ENCODE data around the gene TRIM33. TPM values are rescaled to one million over a fixed set of nuclear protein-coding genes. Genes with fewer than 3 reads are reported as not detected.

TRIM33 gene
- total RNA-seq, 2 donors from 2014 or later: 27.5 to 32.3 TPM

- H3K27ac ChIP-seq: no peak overlapping the region
- H3K36me3 ChIP-seq (replicated peaks in 1 of 2; ENCODE audit: insufficient read depth in 1 of 2, low read depth in 2 of 2): no peaks in the 10 kb centered on the region
- peaks cover 0 to 3% of the 10 kb centered on the region in 2 donors for H3K27me3 ChIP-seq
- no peak for DNase-seq
- no peak for ATAC-seq
- 85 to 90% methylated on average over 8 of the region's 8 CpGs for WGBS, 2 donors
- TF ChIP-seq CTCF (IDR thresholded peaks at IDR 0.05) (no peak), POLR2A (IDR thresholded peaks at IDR 0.05) (no peak)
- H3K4me1 ChIP-seq: no peaks in the 10 kb centered on the region
- no peak overlapping the region for H3K4me3 ChIP-seq
- no peaks in the 10 kb centered on the region for H3K9me3 ChIP-seq
- intact Hi-C loops (cut with DNase I): no loop called here
Observed at GRCh38 chr1:114521396-114522263, 10.6 kb upstream of the TRIM33 start.

DNA sequence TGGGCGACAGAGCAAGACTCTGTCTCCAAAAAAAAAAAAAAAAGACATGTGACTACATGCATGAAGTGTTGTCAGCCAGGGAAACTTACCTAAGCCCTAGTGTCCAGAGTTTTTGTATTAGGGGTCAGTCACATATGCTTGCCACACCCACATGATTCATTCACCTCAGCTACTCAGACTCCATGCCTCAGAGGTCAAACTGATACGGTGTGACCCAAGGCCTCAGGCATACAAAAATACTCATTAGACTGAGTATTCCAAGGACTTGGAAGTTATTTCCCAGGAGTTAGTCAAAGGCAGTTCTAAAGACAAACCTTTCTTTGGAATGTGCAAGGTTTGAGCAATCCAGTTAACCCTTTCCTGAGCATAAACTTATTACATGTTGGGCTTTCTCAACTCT is 6.3 kb upstream of the TRIM33 start:
- no peak overlapping the region for H3K4me3 ChIP-seq
- H3K27me3 ChIP-seq: peaks cover 0 to 3% of the 10 kb centered on the region in 2 donors
- no peak for TF ChIP-seq POLR2A (IDR thresholded peaks at IDR 0.05)
- TF ChIP-seq CTCF (IDR thresholded peaks at IDR 0.05): no peak
- no peak for DNase-seq
- no peak overlapping the region for H3K27ac ChIP-seq
- no peaks in the 10 kb centered on the region for H3K9me3 ChIP-seq
- H3K36me3 ChIP-seq (replicated peaks in 1 of 2; ENCODE audit: insufficient read depth in 1 of 2, low read depth in 2 of 2): no peaks in the 10 kb centered on the region
- intact Hi-C loops (cut with DNase I): no loop called here
- WGBS, 2 donors: 83 to 84% methylated on average over 2 of the region's 2 CpGs
- peaks cover 7% of the 10 kb centered on the region for H3K4me1 ChIP-seq
- ATAC-seq: no peak

DNA sequence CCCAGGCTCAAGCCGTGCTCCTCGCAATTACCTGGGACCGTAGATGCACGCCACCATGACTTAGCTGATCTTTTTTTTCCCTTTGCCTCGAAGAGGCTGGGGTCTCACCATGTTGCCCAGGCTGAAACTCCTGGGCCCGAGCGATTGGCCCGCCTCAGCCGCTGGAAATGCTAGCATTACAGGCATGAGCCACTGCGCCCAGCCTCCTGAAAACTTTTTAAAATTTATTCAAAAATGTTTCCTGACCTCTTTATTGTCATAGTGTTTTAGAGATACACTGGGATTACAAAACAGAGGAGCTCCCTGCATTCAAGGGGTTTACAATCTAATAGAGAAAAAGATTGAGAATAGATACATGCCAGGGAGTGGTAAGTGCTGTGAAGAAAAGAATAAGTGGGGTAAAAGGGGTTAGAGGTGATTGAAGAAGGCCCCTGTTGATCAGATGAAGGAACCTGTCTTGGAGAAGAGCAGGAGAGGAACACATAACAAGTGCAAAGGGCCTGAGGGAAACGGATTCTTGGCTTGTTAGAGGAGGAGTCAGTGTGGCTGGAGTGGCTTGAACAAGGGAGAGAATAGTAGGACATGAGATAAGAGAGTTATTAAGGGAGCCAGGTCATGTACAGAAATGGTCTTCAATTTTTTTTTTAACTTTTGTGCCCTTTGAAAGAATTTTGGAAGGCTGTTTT is 1.7 kb upstream of the TRIM33 start:
- peaks cover 34% of the 10 kb centered on the region for H3K4me1 ChIP-seq
- no peaks in the 10 kb centered on the region for H3K36me3 ChIP-seq (replicated peaks in 1 of 2; ENCODE audit: insufficient read depth in 1 of 2, low read depth in 2 of 2)
- 89 to 91% methylated on average over 11 of the region's 11 CpGs for WGBS, 2 donors
- ATAC-seq (no peak), DNase-seq (no peak)
- H3K27me3 ChIP-seq: no peaks in the 10 kb centered on the region
- H3K9me3 ChIP-seq: no peaks in the 10 kb centered on the region
- TF ChIP-seq POLR2A (IDR thresholded peaks at IDR 0.05) (no peak), CTCF (IDR thresholded peaks at IDR 0.05) (no peak)
- H3K4me3 ChIP-seq: no peak overlapping the region
- intact Hi-C loops (cut with DNase I): no loop called here
- H3K27ac ChIP-seq: peak overlapping the region in 1 of 4 donors; percentile 92

DNA sequence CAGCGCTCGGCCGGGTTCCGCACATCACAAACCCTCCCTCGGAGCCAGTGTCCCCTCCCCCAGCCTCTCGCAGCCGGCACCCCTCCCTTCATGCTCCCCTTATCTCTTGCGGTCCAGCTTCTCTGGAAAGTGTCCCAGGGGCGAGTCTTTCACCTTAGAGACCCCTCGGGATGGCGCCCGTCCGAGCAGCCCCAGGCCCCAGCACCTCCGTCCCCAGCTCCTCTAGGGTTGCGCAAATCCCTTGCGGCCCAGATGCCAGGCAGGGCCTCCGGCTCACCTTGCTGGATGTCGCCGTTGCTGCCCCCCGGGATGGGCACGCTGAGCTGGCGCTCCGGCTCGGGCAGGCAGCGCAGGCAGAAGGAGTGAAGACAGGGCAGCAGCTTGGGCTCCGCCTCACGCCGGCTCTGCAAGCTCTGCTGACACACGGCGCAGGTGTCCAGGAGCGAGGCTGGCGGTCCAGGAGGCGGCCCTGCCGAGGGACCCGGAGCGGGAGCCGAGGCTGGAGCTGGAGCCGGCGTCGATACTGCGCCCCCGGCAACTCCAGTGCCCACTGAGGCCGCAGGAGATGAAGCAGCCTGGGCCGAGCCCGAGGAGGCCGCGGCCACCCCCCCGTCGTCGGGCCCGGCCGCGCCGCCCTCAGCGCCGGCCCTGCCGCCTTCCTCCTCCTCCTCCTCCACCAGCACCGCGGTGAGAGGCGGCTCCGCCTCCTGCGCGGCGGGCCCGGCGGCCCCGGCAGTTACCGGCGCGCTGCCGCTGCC is 550 bp downstream of the TRIM33 start:
- H3K4me1 ChIP-seq: peaks cover 45% of the 10 kb centered on the region
- no peaks in the 10 kb centered on the region for H3K27me3 ChIP-seq
- H3K9me3 ChIP-seq: no peaks in the 10 kb centered on the region
- peak; percentile 72 for ATAC-seq
- peak overlapping the region; percentile 92 to 97 (median 96) for H3K27ac ChIP-seq
- DNase-seq: peak; percentile 52 to 69 (median 59)
- WGBS, 2 donors: 0% methylated on average over 22 to 56 of the region's 71 CpGs
- H3K4me3 ChIP-seq: peak overlapping the region; percentile 81 to 93
- TF ChIP-seq POLR2A (IDR thresholded peaks at IDR 0.05): no peak
- TF ChIP-seq CTCF (IDR thresholded peaks at IDR 0.05): no peak
- intact Hi-C loops (cut with DNase I): no loop called here
- H3K36me3 ChIP-seq (replicated peaks in 1 of 2; ENCODE audit: insufficient read depth in 1 of 2, low read depth in 2 of 2): no peaks in the 10 kb centered on the region

Data from body of pancreas (tissue), 4 donors.